Activated CD4-positive, alpha-beta memory T cell treated with anti-CD3 and anti-CD28 coated beads, Interleukin-2, amount 10 ng/mL, durations not matched to agents 7 days and 5 days (primary cell): ENCODE results near the gene GRIK4. TPM values are rescaled to one million over a fixed set of nuclear protein-coding genes. Genes with fewer than 3 reads are reported as not detected.
A peak's percentile ranks its signal among the peaks of the same experiment; 100 is the strongest.

Experiments used
- CTCF ChIA-PET: fragments of 350-600 bp; sonication (Branson Sonifier 250); formaldehyde crosslinking; loops from one replicate; lab custom pipeline; 2021; ENCODE audit warnings: antibody characterized with exemption, inconsistent platforms; lab: Charles Lee
- POLR2A ChIA-PET: fragments of 350-600 bp; sonication (Branson Sonifier 250); formaldehyde crosslinking; loops from one replicate; lab custom pipeline; 2021; ENCODE audit warnings: antibody characterized with exemption; lab: Charles Lee
- DNase-seq: peaks from one replicate; pipeline ENCODE4 v3.0.0-alpha.2; 2020
- H3K27ac Mint-ChIP-seq: one replicate; pipeline ENCODE4 v1.8.0; 2021; ENCODE audit warnings: mild to moderate bottlenecking, mixed read lengths
- H3K27me3 Mint-ChIP-seq: one replicate; pipeline ENCODE4 v1.8.0; 2021; ENCODE audit warnings: mixed read lengths
- H3K36me3 Mint-ChIP-seq: one replicate; pipeline ENCODE4 v1.8.0; 2021; ENCODE audit warnings: low read depth, mixed read lengths
- H3K4me1 Mint-ChIP-seq: one replicate; pipeline ENCODE4 v1.8.0; 2021; ENCODE audit warnings: mixed read lengths
- H3K4me3 Mint-ChIP-seq: one replicate; pipeline ENCODE4 v1.8.0; 2021; ENCODE audit warnings: mild to moderate bottlenecking, mixed read lengths
- H3K9me3 Mint-ChIP-seq: one replicate; pipeline ENCODE4 v1.8.0; 2021; ENCODE audit warnings: mixed read lengths
- total RNA-seq, 2 experiments: library from RNA; stranded (reverse); gene quantifications; one replicate each; pipeline ENCODE4 v1.2.3, GENCODE V29; 2021

GRIK4 gene
- total RNA-seq: not detected

GRCh38 chr11:120511116-120511819, at the start of gene GRIK4:
GRIK4 (plus strand) TSS chr11:120511748; CDS start chr11:120660319, 148,571 bp downstream.
- H3K27ac Mint-ChIP-seq: no peak within 1 kb of the TSS
- no peak within 1 kb of the TSS for H3K4me3 Mint-ChIP-seq
- ChIA-PET POLR2A (no interaction called here), CTCF (interaction anchor here (0.5 to 2.1 kb wide), 6 partner anchors 14 to 683 kb away, joined by 3 to 8 read pairs (median 4); no protein-coding TSS in a partner anchor)
- peaks cover 63% of the 10 kb centered on the region for H3K27me3 Mint-ChIP-seq
- peaks cover 4% of the 10 kb centered on the region for H3K4me1 Mint-ChIP-seq
- no peaks in the 10 kb centered on the region for H3K36me3 Mint-ChIP-seq
- H3K9me3 Mint-ChIP-seq: no peaks in the 10 kb centered on the region
- DNase-seq: peak; percentile 75

- POLR2A ChIA-PET: no interaction called here
- H3K4me1 Mint-ChIP-seq: no peaks in the 10 kb centered on the region
- H3K27me3 Mint-ChIP-seq: no peaks in the 10 kb centered on the region
- CTCF ChIA-PET: no interaction called here
- no peak overlapping the region for H3K27ac Mint-ChIP-seq
- peaks cover 32% of the 10 kb centered on the region for H3K36me3 Mint-ChIP-seq
- H3K4me3 Mint-ChIP-seq: no peak overlapping the region
- no peaks in the 10 kb centered on the region for H3K9me3 Mint-ChIP-seq
- no peak for DNase-seq
Measured at GRCh38 chr11:120462825-120463224, 48.7 kb upstream of the GRIK4 start.

GRCh38 chr11:120465921-120466534, 45.5 kb upstream of the GRIK4 start:
- Mint-ChIP-seq H3K27me3 (no peaks in the 10 kb centered on the region), H3K9me3 (no peaks in the 10 kb centered on the region), H3K27ac (no peak overlapping the region), H3K4me1 (no peaks in the 10 kb centered on the region), H3K36me3 (peaks cover 26% of the 10 kb centered on the region), H3K4me3 (no peak overlapping the region)
- ChIA-PET CTCF (no interaction called here), POLR2A (no interaction called here)
- DNase-seq: no peak

- Mint-ChIP-seq H3K27ac (no peak overlapping the region), H3K36me3 (peaks cover 13% of the 10 kb centered on the region), H3K4me1 (no peaks in the 10 kb centered on the region), H3K27me3 (no peaks in the 10 kb centered on the region), H3K9me3 (no peaks in the 10 kb centered on the region), H3K4me3 (no peak overlapping the region)
- DNase-seq: no peak
- POLR2A ChIA-PET: no interaction called here
- CTCF ChIA-PET: no interaction called here
Measured at GRCh38 chr11:120467627-120468026, 43.9 kb upstream of the GRIK4 start.

GRCh38 chr11:120471131-120471530, 40.4 kb upstream of the GRIK4 start:
- DNase-seq: no peak
- Mint-ChIP-seq H3K36me3 (peaks cover 7% of the 10 kb centered on the region), H3K4me1 (no peaks in the 10 kb centered on the region), H3K27me3 (no peaks in the 10 kb centered on the region), H3K4me3 (no peak overlapping the region), H3K27ac (no peak overlapping the region), H3K9me3 (no peaks in the 10 kb centered on the region)
- ChIA-PET POLR2A (no interaction called here), CTCF (no interaction called here)

- no peak for DNase-seq
- Mint-ChIP-seq H3K36me3 (peaks cover 10% of the 10 kb centered on the region), H3K27ac (no peak overlapping the region), H3K9me3 (no peaks in the 10 kb centered on the region), H3K27me3 (no peaks in the 10 kb centered on the region), H3K4me3 (no peak overlapping the region), H3K4me1 (no peaks in the 10 kb centered on the region)
- ChIA-PET CTCF (no interaction called here), POLR2A (no interaction called here)
Measured at GRCh38 chr11:120471994-120472393, 39.6 kb upstream of the GRIK4 start.

- no peak overlapping the region for H3K4me3 Mint-ChIP-seq
- POLR2A ChIA-PET: no interaction called here
- CTCF ChIA-PET: no interaction called here
- H3K36me3 Mint-ChIP-seq: peaks cover 10% of the 10 kb centered on the region
- no peaks in the 10 kb centered on the region for H3K27me3 Mint-ChIP-seq
- H3K4me1 Mint-ChIP-seq: peaks cover under 1% of the 10 kb centered on the region
- H3K9me3 Mint-ChIP-seq: no peaks in the 10 kb centered on the region
- DNase-seq: no peak
- no peak overlapping the region for H3K27ac Mint-ChIP-seq
Measured at GRCh38 chr11:120473503-120473902, 38.0 kb upstream of the GRIK4 start.

GRCh38 chr11:120482149-120482548, 29.4 kb upstream of the GRIK4 start:
- H3K9me3 Mint-ChIP-seq: no peaks in the 10 kb centered on the region
- ChIA-PET POLR2A (no interaction called here), CTCF (no interaction called here)
- no peak for DNase-seq
- no peaks in the 10 kb centered on the region for H3K27me3 Mint-ChIP-seq
- H3K36me3 Mint-ChIP-seq: peaks cover 12% of the 10 kb centered on the region
- H3K4me1 Mint-ChIP-seq: peaks cover 7% of the 10 kb centered on the region
- no peak overlapping the region for H3K4me3 Mint-ChIP-seq
- no peak overlapping the region for H3K27ac Mint-ChIP-seq

- no peaks in the 10 kb centered on the region for H3K9me3 Mint-ChIP-seq
- no peak overlapping the region for H3K27ac Mint-ChIP-seq
- no peaks in the 10 kb centered on the region for H3K27me3 Mint-ChIP-seq
- DNase-seq: no peak
- H3K4me3 Mint-ChIP-seq: no peak overlapping the region
- CTCF ChIA-PET: interaction anchor here (0.7 kb wide), 1 partner anchor 24 kb away, joined by 3 read pairs; no protein-coding TSS in a partner anchor
- no peaks in the 10 kb centered on the region for H3K4me1 Mint-ChIP-seq
- POLR2A ChIA-PET: no interaction called here
- peaks cover 5% of the 10 kb centered on the region for H3K36me3 Mint-ChIP-seq
Measured at GRCh38 chr11:120484722-120485121, 26.8 kb upstream of the GRIK4 start.

GRCh38 chr11:120486138-120486537, 25.4 kb upstream of the GRIK4 start:
- POLR2A ChIA-PET: no interaction called here
- H3K27me3 Mint-ChIP-seq: no peaks in the 10 kb centered on the region
- H3K4me3 Mint-ChIP-seq: no peak overlapping the region
- peaks cover 5% of the 10 kb centered on the region for H3K36me3 Mint-ChIP-seq
- CTCF ChIA-PET: no interaction called here
- H3K9me3 Mint-ChIP-seq: no peaks in the 10 kb centered on the region
- no peak for DNase-seq
- no peaks in the 10 kb centered on the region for H3K4me1 Mint-ChIP-seq
- H3K27ac Mint-ChIP-seq: no peak overlapping the region

GRCh38 chr11:120489799-120490198, 21.7 kb upstream of the GRIK4 start:
- ChIA-PET POLR2A (no interaction called here), CTCF (interaction anchor here (0.9 kb wide), 1 partner anchor 321 kb away, joined by 3 read pairs; no protein-coding TSS in a partner anchor)
- Mint-ChIP-seq H3K27ac (no peak overlapping the region), H3K4me1 (no peaks in the 10 kb centered on the region), H3K36me3 (peaks cover 1% of the 10 kb centered on the region), H3K9me3 (no peaks in the 10 kb centered on the region), H3K4me3 (no peak overlapping the region), H3K27me3 (no peaks in the 10 kb centered on the region)
- no peak for DNase-seq

GRCh38 chr11:120492486-120492885, 19.1 kb upstream of the GRIK4 start:
- H3K4me1 Mint-ChIP-seq: no peaks in the 10 kb centered on the region
- H3K27ac Mint-ChIP-seq: no peak overlapping the region
- H3K4me3 Mint-ChIP-seq: no peak overlapping the region
- CTCF ChIA-PET: no interaction called here
- H3K36me3 Mint-ChIP-seq: no peaks in the 10 kb centered on the region
- no peaks in the 10 kb centered on the region for H3K9me3 Mint-ChIP-seq
- peaks cover 2% of the 10 kb centered on the region for H3K27me3 Mint-ChIP-seq
- no peak for DNase-seq
- POLR2A ChIA-PET: no interaction called here

GRCh38 chr11:120494595-120494994, 17.0 kb upstream of the GRIK4 start:
- H3K4me3 Mint-ChIP-seq: no peak overlapping the region
- no peaks in the 10 kb centered on the region for H3K9me3 Mint-ChIP-seq
- ChIA-PET POLR2A (no interaction called here), CTCF (no interaction called here)
- no peak overlapping the region for H3K27ac Mint-ChIP-seq
- no peaks in the 10 kb centered on the region for H3K4me1 Mint-ChIP-seq
- H3K27me3 Mint-ChIP-seq: peaks cover 11% of the 10 kb centered on the region
- DNase-seq: no peak
- H3K36me3 Mint-ChIP-seq: no peaks in the 10 kb centered on the region

- DNase-seq: no peak
- H3K4me3 Mint-ChIP-seq: no peak overlapping the region
- no peaks in the 10 kb centered on the region for H3K4me1 Mint-ChIP-seq
- CTCF ChIA-PET: no interaction called here
- H3K27me3 Mint-ChIP-seq: peaks cover 34% of the 10 kb centered on the region
- H3K9me3 Mint-ChIP-seq: no peaks in the 10 kb centered on the region
- POLR2A ChIA-PET: no interaction called here
- H3K27ac Mint-ChIP-seq: no peak overlapping the region
- H3K36me3 Mint-ChIP-seq: no peaks in the 10 kb centered on the region
Measured at GRCh38 chr11:120499088-120499487, 12.5 kb upstream of the GRIK4 start.
